ENCODE data around the gene GPT2. TPM values are rescaled to one million over a fixed set of nuclear protein-coding genes. Genes with fewer than 3 reads are reported as not detected.

Gene GPT2
- total RNA-seq, 4 donors from 2014 or later: 65.7 to 100 (median 85.0) TPM

GRCh38 chr16:46887524-46887854 is 3.3 kb downstream of the GPT2 start:
- Histone ChIP-seq H3K4me3 (no peak overlapping the region), H3K36me3 (no peaks in the 10 kb centered on the region), H3K4me1 (peaks cover 50% of the 10 kb centered on the region), H3K9me3 (no peaks in the 10 kb centered on the region), H3K27ac (peak overlapping the region; percentile 76), H3K27me3 (no peaks in the 10 kb centered on the region)
- no peak for DNase-seq (ENCODE audit: low spot score in 2 of 2)
- TF ChIP-seq POLR2A (IDR thresholded peaks at IDR 0.05): no peak
- TF ChIP-seq POLR2AphosphoS5 (IDR thresholded peaks at IDR 0.05): no peak
- no peak for TF ChIP-seq EP300 (IDR thresholded peaks at IDR 0.05)
- TF ChIP-seq CTCF (IDR thresholded peaks at IDR 0.05): no peak
- WGBS: 65% methylated on average over 2 of the region's 2 CpGs

GRCh38 chr16:46889245-46889941 is 5.2 kb downstream of the GPT2 start:
- DNase-seq (ENCODE audit: low spot score in 2 of 2): no peak
- WGBS: 65% methylated on average over 5 of the region's 5 CpGs

GRCh38 chr16:46889942-46890300 is 5.8 kb downstream of the GPT2 start:
- WGBS: 59% methylated on average over 5 of the region's 5 CpGs
- no peaks in the 10 kb centered on the region for H3K36me3 ChIP-seq
- H3K9me3 ChIP-seq: no peaks in the 10 kb centered on the region
- peaks cover 47% of the 10 kb centered on the region for H3K4me1 ChIP-seq
- no peak overlapping the region for H3K4me3 ChIP-seq
- no peaks in the 10 kb centered on the region for H3K27me3 ChIP-seq
- DNase-seq (ENCODE audit: low spot score in 2 of 2): no peak
- TF ChIP-seq POLR2AphosphoS5 (IDR thresholded peaks at IDR 0.05): no peak
- TF ChIP-seq EP300 (IDR thresholded peaks at IDR 0.05): no peak
- TF ChIP-seq CTCF (IDR thresholded peaks at IDR 0.05): no peak
- no peak for TF ChIP-seq POLR2A (IDR thresholded peaks at IDR 0.05)
- H3K27ac ChIP-seq: no peak overlapping the region

More at GRCh38 chr16:46889245-46889941, 5.2 kb downstream of the GPT2 start:
- no peak overlapping the region for H3K27ac ChIP-seq
- no peaks in the 10 kb centered on the region for H3K27me3 ChIP-seq
- H3K9me3 ChIP-seq: no peaks in the 10 kb centered on the region
- TF ChIP-seq POLR2A (IDR thresholded peaks at IDR 0.05) (no peak), EP300 (IDR thresholded peaks at IDR 0.05) (no peak), CTCF (IDR thresholded peaks at IDR 0.05) (no peak), POLR2AphosphoS5 (IDR thresholded peaks at IDR 0.05) (no peak)
- H3K36me3 ChIP-seq: no peaks in the 10 kb centered on the region
- no peak overlapping the region for H3K4me3 ChIP-seq
- peaks cover 49% of the 10 kb centered on the region for H3K4me1 ChIP-seq

- 60% methylated on average over 1 of the region's 1 CpG for WGBS
- TF ChIP-seq POLR2A (IDR thresholded peaks at IDR 0.05) (no peak), POLR2AphosphoS5 (IDR thresholded peaks at IDR 0.05) (no peak), CTCF (IDR thresholded peaks at IDR 0.05) (no peak), EP300 (IDR thresholded peaks at IDR 0.05) (no peak)
- Histone ChIP-seq H3K27ac (no peak overlapping the region), H3K4me1 (peaks cover 33% of the 10 kb centered on the region), H3K4me3 (no peak overlapping the region), H3K36me3 (no peaks in the 10 kb centered on the region), H3K9me3 (no peaks in the 10 kb centered on the region), H3K27me3 (no peaks in the 10 kb centered on the region)
- no peak for DNase-seq (ENCODE audit: low spot score in 2 of 2)
These were observed 7.7 kb downstream of the GPT2 start for GRCh38 chr16:46891910-46892309.

GRCh38 chr16:46894036-46894672 is 10.0 kb downstream of the GPT2 start:
- Histone ChIP-seq H3K4me1 (peaks cover 30% of the 10 kb centered on the region), H3K4me3 (no peak overlapping the region), H3K9me3 (no peaks in the 10 kb centered on the region), H3K27ac (no peak overlapping the region), H3K36me3 (no peaks in the 10 kb centered on the region), H3K27me3 (no peaks in the 10 kb centered on the region)
- WGBS: 45% methylated on average over 3 of the region's 11 CpGs
- DNase-seq (ENCODE audit: low spot score in 2 of 2): no peak
- TF ChIP-seq POLR2A (IDR thresholded peaks at IDR 0.05): no peak
- TF ChIP-seq POLR2AphosphoS5 (IDR thresholded peaks at IDR 0.05): no peak
- TF ChIP-seq CTCF (IDR thresholded peaks at IDR 0.05): no peak
- no peak for TF ChIP-seq EP300 (IDR thresholded peaks at IDR 0.05)
